GM12878 (cell line): Measurements from ENCODE around the gene PSME3IP1. TPM values are rescaled to one million over a fixed set of nuclear protein-coding genes. Genes with fewer than 3 reads are reported as not detected.

ENCODE experiments used
- ATAC-seq: fragments of 200-7000 bp; cut with Tn5 transposase; 3 replicates; pipeline ENCODE4 v1.9.1; 2020; ENCODE audit warnings: mild to moderate bottlenecking, moderate library complexity
- BruUV-seq: library from RNA; stranded (reverse); fragments of 400-500 nt; replicated peaks from 2 replicates; lab custom pipeline; 2021; lab: Mats Ljungman, UMichigan
- CTCF ChIA-PET: fragments of 300-600 bp; sonication (Branson Sonifier 250); formaldehyde crosslinking; extraction: SDS; loops from one replicate; lab custom pipeline; 2021; ENCODE audit warnings: inconsistent platforms; lab: Yijun Ruan, JAX
- POLR2A ChIA-PET: fragments of 350-600 bp; formaldehyde crosslinking; extraction: SDS; loops from one replicate; lab custom pipeline; 2021; ENCODE audit warnings: inconsistent platforms; lab: Charles Lee
- RAD21 ChIA-PET: fragments of 300-600 bp; sonication (Branson Sonifier 250); formaldehyde crosslinking; loops from one replicate; lab custom pipeline; 2023; ENCODE audit warnings: antibody characterized with exemption; ENCODE audit not compliant: unreplicated experiment; lab: Charles Lee
- SMC1A ChIA-PET: fragments of 300-600 bp; sonication (Branson Sonifier 250); formaldehyde crosslinking; loops from one replicate; lab custom pipeline; 2023; ENCODE audit not compliant: unreplicated experiment, uncharacterized antibody; lab: Charles Lee
- DNase-seq: peaks from one replicate; pipeline ENCODE4 v3.0.0-alpha.2; 2011; ENCODE audit warnings: low read depth, low spot score
- FAIRE-seq: peaks from 3 replicates; lab custom pipeline; 2011; peaks lifted over from hg19 to GRCh38; lab: Jason Lieb, UNC
- H2AFZ ChIP-seq: 2 replicates; pipeline ENCODE4 v1.6.0; 2011; ENCODE audit warnings: low read depth, low read length, control low read depth; ENCODE audit not compliant: control insufficient read depth
- H3K27ac ChIP-seq: 2 replicates; pipeline ENCODE4 v1.5.1; 2011; ENCODE audit warnings: control low read depth; ENCODE audit not compliant: control insufficient read depth, insufficient read depth
- H3K27me3 ChIP-seq, 2 experiments: replicated peaks in 1 of 2; 2 replicates each; pipeline versions ENCODE4 v1.6.0 to v1.6.1; 2011; ENCODE audit warnings: low read length in 1 of 2; ENCODE audit not compliant: control insufficient read depth in 2 of 2, insufficient read depth in 2 of 2
- H3K36me3 ChIP-seq, 2 experiments: 2 replicates each; pipeline ENCODE4 v1.5.1; 2011; ENCODE audit warnings: low read length in 1 of 2; ENCODE audit not compliant: control insufficient read depth in 2 of 2, insufficient read depth in 2 of 2
- H3K4me1 ChIP-seq: 2 replicates; pipeline ENCODE4 v1.6.1; 2011; ENCODE audit warnings: mild to moderate bottlenecking, low read length, moderate library complexity, mixed read lengths; ENCODE audit not compliant: control insufficient read depth, insufficient read depth
- H3K4me2 ChIP-seq: 2 replicates; pipeline ENCODE4 v1.6.0; 2011; ENCODE audit warnings: control low read depth; ENCODE audit not compliant: control insufficient read depth, insufficient read depth
- H3K4me3 ChIP-seq: fragments of 200-600 bp; sonication (generic); 2 replicates; pipeline ENCODE4 v1.5.1; 2016
- H3K79me2 ChIP-seq: 2 replicates; pipeline ENCODE4 v1.6.0; 2011; ENCODE audit warnings: low read length; ENCODE audit not compliant: control insufficient read depth, insufficient read depth
- H3K9ac ChIP-seq: 2 replicates; pipeline ENCODE4 v1.8.0; 2011; ENCODE audit warnings: low read length, control low read depth, mixed read lengths; ENCODE audit not compliant: control insufficient read depth, insufficient read depth
- H3K9me3 ChIP-seq: replicated peaks from 3 replicates; pipeline ENCODE4 v1.5.1; 2011; ENCODE audit warnings: mild to moderate bottlenecking, low read length; ENCODE audit not compliant: control insufficient read depth, insufficient read depth
- H4K20me1 ChIP-seq: 2 replicates; pipeline ENCODE4 v1.6.0; 2011; ENCODE audit not compliant: control insufficient read depth, insufficient read depth
- FOS ChIP-seq: IDR thresholded peaks from 3 replicates; pipeline ENCODE4 v1.6.1; 2011; ENCODE audit warnings: borderline replicate concordance; ENCODE audit not compliant: insufficient read length; ENCODE audit errors: extremely low read depth
- IKZF2 ChIP-seq, 2 experiments: fragments of 450-650 bp; IDR thresholded peaks; 2 replicates each; pipeline ENCODE4 v1.6.1; 2017; ENCODE audit warnings: mild to moderate bottlenecking in 2 of 2, moderate library complexity in 2 of 2
- MYB ChIP-seq: fragments of 150-350 bp; IDR thresholded peaks from 2 replicates; pipeline ENCODE4 v1.6.1; 2014; ENCODE audit warnings: mild to moderate bottlenecking, low read depth, low read length, borderline replicate concordance
- POLR2AphosphoS5 ChIP-seq: IDR thresholded peaks from 2 replicates; pipeline ENCODE4 v1.6.1; 2011; ENCODE audit warnings: mild to moderate bottlenecking, low read length, inconsistent platforms
- TAF1 ChIP-seq: IDR thresholded peaks from 2 replicates; pipeline ENCODE4 v1.6.1; 2011; ENCODE audit warnings: mild to moderate bottlenecking, low read depth, low read length, borderline replicate concordance
- ZNF622 ChIP-seq: fragments of 450-650 bp; IDR thresholded peaks from 2 replicates; pipeline ENCODE4 v1.6.1; 2017; ENCODE audit warnings: mild to moderate bottlenecking, inconsistent platforms
- ZZZ3 ChIP-seq: IDR thresholded peaks from 2 replicates; pipeline ENCODE4 v1.6.1; 2011; ENCODE audit warnings: low read depth; ENCODE audit not compliant: control insufficient read depth, insufficient read length
- WGBS: methylation state at CpG from one replicate; pipeline ENCODE4 v1.1.6; 2016; ENCODE audit warnings: low lambda C conversion rate; ENCODE audit not compliant: insufficient replicate concordance, insufficient coverage; ENCODE audit errors: missing lambda C conversion rate; 5-methylcytosine and 5-hydroxymethylcytosine counted together
- in situ Hi-C: fragments of 300-500 bp; cut with MboI; formaldehyde crosslinking; loops from 9 replicates; pipeline ENCODE4 v1.14.3; 2018; ENCODE audit warnings: mixed read lengths
- intact Hi-C: fragments of 100-400 bp; cut with micrococcal nuclease; formaldehyde crosslinking; loops from one replicate; pipeline ENCODE4 v1.14.2; 2022; ENCODE audit not compliant: unreplicated experiment
- polyA plus RNA-seq, 11 experiments: library from polyadenylated mRNA; depleted of rRNA in 4 of 11; unstranded in 6 of 11; stranded (reverse) in 5 of 11; fragments of >200 nt; fragmentation: Nextera tagmentation in 4 of 11; fragmentation: Illumina TruSeq in 1 of 11; extraction: Ambion mirVana in 4 of 11; extraction: Trizol in 1 of 11; gene quantifications; 1 replicate in 1 of 11; 2 replicates in 10 of 11; pipeline versions ENCODE4 v1.2.1 to v1.2.3, GENCODE V29; 2011 to 2016; ENCODE audit warnings: inconsistent platforms in 2 of 11, missing spikeins in 2 of 11, low read depth in 1 of 11
- total RNA-seq, 4 experiments: library from RNA; depleted of rRNA in 3 of 4; stranded (reverse); fragments of >200 nt in 3 of 4; fragmentation: Illumina TruSeq in 1 of 4; extraction: Trizol in 1 of 4; gene quantifications; 2 replicates each; pipeline versions ENCODE4 v1.2.1 to v1.2.3, GENCODE V29; 2013 to 2021
- TF ChIP-seq, protein P1 (sequence below): IDR thresholded peaks from 2 replicates; pipeline ENCODE4 v1.6.1; 2012; ENCODE audit warnings: improper control_type of control experiment, low read depth, low read length; ENCODE audit not compliant: insufficient replicate concordance
- TF ChIP-seq, protein P2 (sequence below): fragments of 450-650 bp; IDR thresholded peaks from 2 replicates; pipeline ENCODE4 v1.6.1; 2016; ENCODE audit warnings: mild to moderate bottlenecking, moderate library complexity, borderline replicate concordance

PSME3IP1 gene
- total and polyA plus RNA-seq, 10 of the 15 experiments (the other 5 are each of a cell fraction or from before 2014, with no cell fraction given): 67.9 to 174 (median 111) TPM

DNA sequence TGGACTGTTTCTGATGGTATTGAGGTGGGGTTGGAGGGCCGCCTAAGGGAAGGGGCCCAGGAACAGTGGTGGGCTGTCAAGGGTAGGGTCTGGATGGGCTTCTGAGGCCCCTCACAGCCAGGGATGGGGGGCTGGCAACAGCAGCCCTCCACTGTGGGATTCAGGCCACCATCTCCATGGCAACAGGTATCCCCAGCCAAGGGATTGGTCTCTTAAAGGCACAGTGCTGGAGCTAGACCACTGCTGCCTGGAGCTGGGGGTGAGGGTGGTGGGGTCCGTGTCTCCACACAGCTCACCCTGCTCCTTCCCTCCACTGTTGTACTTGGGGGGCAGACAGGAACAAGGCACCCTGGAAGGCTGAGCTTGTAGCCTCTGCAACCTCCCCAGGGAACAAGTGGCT is 41.8 kb downstream of the PSME3IP1 start:
- ChIA-PET RAD21 (no interaction called here), SMC1A (interaction anchor here (1.4 kb wide), 1 partner anchor 8 kb away, joined by 3 read pairs; no protein-coding TSS in a partner anchor), POLR2A (no interaction called here), CTCF (interaction anchor here (0.8 to 1.3 kb wide), 4 partner anchors 16 to 51 kb away, joined by 3 to 5 read pairs (median 4); partner anchors contain the start of gene CPNE2)
- Histone ChIP-seq H3K27ac (no peak overlapping the region), H3K36me3 (no peaks in the 10 kb centered on the region), H4K20me1 (no peaks in the 10 kb centered on the region), H3K4me1 (peaks cover 26% of the 10 kb centered on the region), H3K4me3 (no peak overlapping the region), H3K9ac (no peak overlapping the region), H3K79me2 (no peaks in the 10 kb centered on the region), H3K9me3 (no peaks in the 10 kb centered on the region), H3K27me3 (no peaks in the 10 kb centered on the region), H2AFZ (no peak overlapping the region), H3K4me2 (no peak overlapping the region)
- TF ChIP-seq MYB (no peak), IKZF2 (IDR thresholded peaks at IDR 0.05) (no peak), ZNF622 (no peak), TAF1 (no peak), FOS (no peak), ZZZ3 (no peak), POLR2AphosphoS5 (no peak)
- TF ChIP-seq, protein P1, sequence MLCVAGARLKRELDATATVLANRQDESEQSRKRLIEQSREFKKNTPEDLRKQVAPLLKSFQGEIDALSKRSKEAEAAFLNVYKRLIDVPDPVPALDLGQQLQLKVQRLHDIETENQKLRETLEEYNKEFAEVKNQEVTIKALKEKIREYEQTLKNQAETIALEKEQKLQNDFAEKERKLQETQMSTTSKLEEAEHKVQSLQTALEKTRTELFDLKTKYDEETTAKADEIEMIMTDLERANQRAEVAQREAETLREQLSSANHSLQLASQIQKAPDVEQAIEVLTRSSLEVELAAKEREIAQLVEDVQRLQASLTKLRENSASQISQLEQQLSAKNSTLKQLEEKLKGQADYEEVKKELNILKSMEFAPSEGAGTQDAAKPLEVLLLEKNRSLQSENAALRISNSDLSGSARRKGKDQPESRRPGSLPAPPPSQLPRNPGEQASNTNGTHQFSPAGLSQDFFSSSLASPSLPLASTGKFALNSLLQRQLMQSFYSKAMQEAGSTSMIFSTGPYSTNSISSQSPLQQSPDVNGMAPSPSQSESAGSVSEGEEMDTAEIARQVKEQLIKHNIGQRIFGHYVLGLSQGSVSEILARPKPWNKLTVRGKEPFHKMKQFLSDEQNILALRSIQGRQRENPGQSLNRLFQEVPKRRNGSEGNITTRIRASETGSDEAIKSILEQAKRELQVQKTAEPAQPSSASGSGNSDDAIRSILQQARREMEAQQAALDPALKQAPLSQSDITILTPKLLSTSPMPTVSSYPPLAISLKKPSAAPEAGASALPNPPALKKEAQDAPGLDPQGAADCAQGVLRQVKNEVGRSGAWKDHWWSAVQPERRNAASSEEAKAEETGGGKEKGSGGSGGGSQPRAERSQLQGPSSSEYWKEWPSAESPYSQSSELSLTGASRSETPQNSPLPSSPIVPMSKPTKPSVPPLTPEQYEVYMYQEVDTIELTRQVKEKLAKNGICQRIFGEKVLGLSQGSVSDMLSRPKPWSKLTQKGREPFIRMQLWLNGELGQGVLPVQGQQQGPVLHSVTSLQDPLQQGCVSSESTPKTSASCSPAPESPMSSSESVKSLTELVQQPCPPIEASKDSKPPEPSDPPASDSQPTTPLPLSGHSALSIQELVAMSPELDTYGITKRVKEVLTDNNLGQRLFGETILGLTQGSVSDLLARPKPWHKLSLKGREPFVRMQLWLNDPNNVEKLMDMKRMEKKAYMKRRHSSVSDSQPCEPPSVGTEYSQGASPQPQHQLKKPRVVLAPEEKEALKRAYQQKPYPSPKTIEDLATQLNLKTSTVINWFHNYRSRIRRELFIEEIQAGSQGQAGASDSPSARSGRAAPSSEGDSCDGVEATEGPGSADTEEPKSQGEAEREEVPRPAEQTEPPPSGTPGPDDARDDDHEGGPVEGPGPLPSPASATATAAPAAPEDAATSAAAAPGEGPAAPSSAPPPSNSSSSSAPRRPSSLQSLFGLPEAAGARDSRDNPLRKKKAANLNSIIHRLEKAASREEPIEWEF: no peak
- TF ChIP-seq, protein P2, sequence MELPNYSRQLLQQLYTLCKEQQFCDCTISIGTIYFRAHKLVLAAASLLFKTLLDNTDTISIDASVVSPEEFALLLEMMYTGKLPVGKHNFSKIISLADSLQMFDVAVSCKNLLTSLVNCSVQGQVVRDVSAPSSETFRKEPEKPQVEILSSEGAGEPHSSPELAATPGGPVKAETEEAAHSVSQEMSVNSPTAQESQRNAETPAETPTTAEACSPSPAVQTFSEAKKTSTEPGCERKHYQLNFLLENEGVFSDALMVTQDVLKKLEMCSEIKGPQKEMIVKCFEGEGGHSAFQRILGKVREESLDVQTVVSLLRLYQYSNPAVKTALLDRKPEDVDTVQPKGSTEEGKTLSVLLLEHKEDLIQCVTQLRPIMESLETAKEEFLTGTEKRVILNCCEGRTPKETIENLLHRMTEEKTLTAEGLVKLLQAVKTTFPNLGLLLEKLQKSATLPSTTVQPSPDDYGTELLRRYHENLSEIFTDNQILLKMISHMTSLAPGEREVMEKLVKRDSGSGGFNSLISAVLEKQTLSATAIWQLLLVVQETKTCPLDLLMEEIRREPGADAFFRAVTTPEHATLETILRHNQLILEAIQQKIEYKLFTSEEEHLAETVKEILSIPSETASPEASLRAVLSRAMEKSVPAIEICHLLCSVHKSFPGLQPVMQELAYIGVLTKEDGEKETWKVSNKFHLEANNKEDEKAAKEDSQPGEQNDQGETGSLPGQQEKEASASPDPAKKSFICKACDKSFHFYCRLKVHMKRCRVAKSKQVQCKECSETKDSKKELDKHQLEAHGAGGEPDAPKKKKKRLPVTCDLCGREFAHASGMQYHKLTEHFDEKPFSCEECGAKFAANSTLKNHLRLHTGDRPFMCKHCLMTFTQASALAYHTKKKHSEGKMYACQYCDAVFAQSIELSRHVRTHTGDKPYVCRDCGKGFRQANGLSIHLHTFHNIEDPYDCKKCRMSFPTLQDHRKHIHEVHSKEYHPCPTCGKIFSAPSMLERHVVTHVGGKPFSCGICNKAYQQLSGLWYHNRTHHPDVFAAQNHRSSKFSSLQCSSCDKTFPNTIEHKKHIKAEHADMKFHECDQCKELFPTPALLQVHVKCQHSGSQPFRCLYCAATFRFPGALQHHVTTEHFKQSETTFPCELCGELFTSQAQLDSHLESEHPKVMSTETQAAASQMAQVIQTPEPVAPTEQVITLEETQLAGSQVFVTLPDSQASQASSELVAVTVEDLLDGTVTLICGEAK: no peak
- 50% methylated on average over 2 of the region's 2 CpGs for WGBS
- FAIRE-seq (no peak), DNase-seq (no peak), ATAC-seq (no peak)
- intact Hi-C loops: no loop called here
- BruUV-seq: no TSS peak
- in situ Hi-C loops: no loop called here
